HCT116 (cell line): ENCODE measurements around the gene PHF21A.

Source experiments
- EGR1 ChIP-seq: IDR thresholded peaks from 2 replicates; pipeline ENCODE4 v1.6.1; 2012; ENCODE audit warnings: low read depth
- EZH2 ChIP-seq: fragments of 200-600 bp; sonication (generic); IDR thresholded peaks from 2 replicates; pipeline ENCODE4 v1.6.1; 2017; ENCODE audit warnings: antibody characterized with exemption, mixed run types
- EZH2phosphoT487 ChIP-seq: fragments of 200-600 bp; IDR thresholded peaks from 2 replicates; pipeline ENCODE4 v1.6.1; 2018; ENCODE audit warnings: antibody characterized with exemption, borderline replicate concordance
- JUND ChIP-seq: IDR thresholded peaks from 2 replicates; pipeline ENCODE4 v1.6.1; 2012
- POLR2A ChIP-seq: IDR thresholded peaks from 2 replicates; pipeline ENCODE4 v1.7.0; 2011; ENCODE audit warnings: borderline replicate concordance; ENCODE audit not compliant: insufficient read depth, insufficient read length; ENCODE audit errors: extremely low read depth
- POLR2AphosphoS5 ChIP-seq: IDR thresholded peaks from 2 replicates; pipeline ENCODE4 v1.6.1; 2011; ENCODE audit warnings: mild to moderate bottlenecking, low read depth, low read length, moderate library complexity
- RAD21 ChIP-seq: IDR thresholded peaks from 2 replicates; pipeline ENCODE4 v1.6.1; 2012; ENCODE audit warnings: low read depth, mild to moderate bottlenecking
- YY1 ChIP-seq: IDR thresholded peaks from 2 replicates; pipeline ENCODE4 v1.6.1; 2011; ENCODE audit warnings: low read length, low read depth, moderate library complexity, mild to moderate bottlenecking; ENCODE audit not compliant: insufficient replicate concordance; ENCODE audit errors: extremely low read depth
- ZFX ChIP-seq: fragments of 450-650 bp; IDR thresholded peaks from 2 replicates; pipeline ENCODE4 v1.6.1; 2017
- TF ChIP-seq, protein P1 (sequence below), 3 experiments: fragments of 200-600 bp in 1 of 3; sonication (generic) in 1 of 3; IDR thresholded peaks in 2 of 3; conservative IDR thresholded peaks in 1 of 3; 2 replicates each; pipeline ENCODE4 v1.5.1; 2012 to 2017; ENCODE audit warnings: low read depth in 2 of 3, low read length in 2 of 3, antibody characterized with exemption in 1 of 3, borderline replicate concordance in 1 of 3, control low read depth in 1 of 3, mild to moderate bottlenecking in 1 of 3, mixed read lengths in 1 of 3, mixed run types in 1 of 3, moderate library complexity in 1 of 3; ENCODE audit not compliant: insufficient read depth in 1 of 3
- TF ChIP-seq, protein P2 (sequence below): IDR thresholded peaks from 2 replicates; pipeline ENCODE4 v1.6.1; 2012
- TF ChIP-seq, protein P3 (sequence below): IDR thresholded peaks from 2 replicates; pipeline ENCODE4 v1.6.1; 2012; ENCODE audit warnings: low read depth

DNA sequence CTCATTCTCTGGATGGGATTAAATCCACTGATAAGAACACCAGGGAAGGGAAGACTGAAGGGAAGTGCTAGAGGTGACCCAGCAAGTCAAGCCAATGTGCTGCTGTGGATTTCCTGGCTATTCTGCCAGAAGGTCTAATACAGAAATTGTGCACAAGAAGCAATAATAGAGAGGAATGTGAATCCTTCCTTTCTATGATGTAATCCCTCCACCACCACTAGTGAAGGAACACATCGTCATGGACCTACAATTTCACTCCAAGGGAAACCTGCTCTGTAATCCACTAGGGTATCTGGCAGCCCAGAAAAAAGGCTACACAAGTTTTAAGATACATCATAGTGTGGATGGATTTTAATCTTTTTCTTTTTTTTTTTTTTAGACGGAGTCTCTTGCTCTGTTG is 181.4 kb downstream of the PHF21A start:
- no peak for TF ChIP-seq POLR2AphosphoS5
- TF ChIP-seq, protein P1, sequence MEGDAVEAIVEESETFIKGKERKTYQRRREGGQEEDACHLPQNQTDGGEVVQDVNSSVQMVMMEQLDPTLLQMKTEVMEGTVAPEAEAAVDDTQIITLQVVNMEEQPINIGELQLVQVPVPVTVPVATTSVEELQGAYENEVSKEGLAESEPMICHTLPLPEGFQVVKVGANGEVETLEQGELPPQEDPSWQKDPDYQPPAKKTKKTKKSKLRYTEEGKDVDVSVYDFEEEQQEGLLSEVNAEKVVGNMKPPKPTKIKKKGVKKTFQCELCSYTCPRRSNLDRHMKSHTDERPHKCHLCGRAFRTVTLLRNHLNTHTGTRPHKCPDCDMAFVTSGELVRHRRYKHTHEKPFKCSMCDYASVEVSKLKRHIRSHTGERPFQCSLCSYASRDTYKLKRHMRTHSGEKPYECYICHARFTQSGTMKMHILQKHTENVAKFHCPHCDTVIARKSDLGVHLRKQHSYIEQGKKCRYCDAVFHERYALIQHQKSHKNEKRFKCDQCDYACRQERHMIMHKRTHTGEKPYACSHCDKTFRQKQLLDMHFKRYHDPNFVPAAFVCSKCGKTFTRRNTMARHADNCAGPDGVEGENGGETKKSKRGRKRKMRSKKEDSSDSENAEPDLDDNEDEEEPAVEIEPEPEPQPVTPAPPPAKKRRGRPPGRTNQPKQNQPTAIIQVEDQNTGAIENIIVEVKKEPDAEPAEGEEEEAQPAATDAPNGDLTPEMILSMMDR (IDR thresholded peaks at IDR 0.05 in 2 of 3, conservative IDR thresholded peaks at IDR 0.05 in 1 of 3; ENCODE audit: borderline replicate concordance in 1 of 3, insufficient read depth in 1 of 3, low read depth in 2 of 3, low read length in 2 of 3), result no peak
- no peak for TF ChIP-seq POLR2A
- no peak for TF ChIP-seq RAD21
- no peak for TF ChIP-seq JUND
- TF ChIP-seq, protein P2, sequence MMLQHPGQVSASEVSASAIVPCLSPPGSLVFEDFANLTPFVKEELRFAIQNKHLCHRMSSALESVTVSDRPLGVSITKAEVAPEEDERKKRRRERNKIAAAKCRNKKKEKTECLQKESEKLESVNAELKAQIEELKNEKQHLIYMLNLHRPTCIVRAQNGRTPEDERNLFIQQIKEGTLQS, result no peak
- TF ChIP-seq EZH2, result no peak
- no peak for TF ChIP-seq YY1
- no peak for TF ChIP-seq EZH2phosphoT487
- no peak for TF ChIP-seq ZFX
- no peak for TF ChIP-seq EGR1
- TF ChIP-seq, protein P3, sequence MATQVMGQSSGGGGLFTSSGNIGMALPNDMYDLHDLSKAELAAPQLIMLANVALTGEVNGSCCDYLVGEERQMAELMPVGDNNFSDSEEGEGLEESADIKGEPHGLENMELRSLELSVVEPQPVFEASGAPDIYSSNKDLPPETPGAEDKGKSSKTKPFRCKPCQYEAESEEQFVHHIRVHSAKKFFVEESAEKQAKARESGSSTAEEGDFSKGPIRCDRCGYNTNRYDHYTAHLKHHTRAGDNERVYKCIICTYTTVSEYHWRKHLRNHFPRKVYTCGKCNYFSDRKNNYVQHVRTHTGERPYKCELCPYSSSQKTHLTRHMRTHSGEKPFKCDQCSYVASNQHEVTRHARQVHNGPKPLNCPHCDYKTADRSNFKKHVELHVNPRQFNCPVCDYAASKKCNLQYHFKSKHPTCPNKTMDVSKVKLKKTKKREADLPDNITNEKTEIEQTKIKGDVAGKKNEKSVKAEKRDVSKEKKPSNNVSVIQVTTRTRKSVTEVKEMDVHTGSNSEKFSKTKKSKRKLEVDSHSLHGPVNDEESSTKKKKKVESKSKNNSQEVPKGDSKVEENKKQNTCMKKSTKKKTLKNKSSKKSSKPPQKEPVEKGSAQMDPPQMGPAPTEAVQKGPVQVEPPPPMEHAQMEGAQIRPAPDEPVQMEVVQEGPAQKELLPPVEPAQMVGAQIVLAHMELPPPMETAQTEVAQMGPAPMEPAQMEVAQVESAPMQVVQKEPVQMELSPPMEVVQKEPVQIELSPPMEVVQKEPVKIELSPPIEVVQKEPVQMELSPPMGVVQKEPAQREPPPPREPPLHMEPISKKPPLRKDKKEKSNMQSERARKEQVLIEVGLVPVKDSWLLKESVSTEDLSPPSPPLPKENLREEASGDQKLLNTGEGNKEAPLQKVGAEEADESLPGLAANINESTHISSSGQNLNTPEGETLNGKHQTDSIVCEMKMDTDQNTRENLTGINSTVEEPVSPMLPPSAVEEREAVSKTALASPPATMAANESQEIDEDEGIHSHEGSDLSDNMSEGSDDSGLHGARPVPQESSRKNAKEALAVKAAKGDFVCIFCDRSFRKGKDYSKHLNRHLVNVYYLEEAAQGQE, result no peak
